ENCODE measurements around the gene CPEB1.

GRCh38 chr15:82656641-82657266 is 9.6 kb upstream of the CPEB1 start:
- TF ChIP-seq GMEB1 (CRISPR knock-in tag; IDR thresholded peaks at IDR 0.05; ENCODE audit: borderline replicate concordance) (no peak), CTCF (CRISPR knock-in tag; IDR thresholded peaks at IDR 0.05) (no peak), ZBTB49 (CRISPR knock-in tag; IDR thresholded peaks at IDR 0.05; ENCODE audit: borderline replicate concordance) (no peak), ZBTB1 (CRISPR knock-in tag; IDR thresholded peaks at IDR 0.05; ENCODE audit: borderline replicate concordance) (no peak)

All from HepG2 (cell line).